Neural cell (in vitro differentiated cells): ENCODE measurements around the gene TMEM106B. TPM values are rescaled to one million over a fixed set of nuclear protein-coding genes. Genes with fewer than 3 reads are reported as not detected.
"Not testable (repeated sequence)": the region's sequence is repeated elsewhere in the genome, so short reads cannot be mapped to it uniquely, and the experiment has no call there.

ENCODE experiments used
- H2AFZ ChIP-seq: fragments of 200-600, 300-800 bp; sonication (generic), shearing (Covaris generic); 2 replicates; pipeline ENCODE4 v1.6.0; 2014; ENCODE audit warnings: low read depth, mild to moderate bottlenecking, antibody characterized with exemption, low read length, moderate library complexity
- H3F3A ChIP-seq: fragments of 200-600 bp; shearing (Covaris generic); 2 replicates; pipeline ENCODE4 v1.6.1; 2016; ENCODE audit warnings: mild to moderate bottlenecking, moderate library complexity, mixed read lengths, antibody characterized with exemption, low read length; ENCODE audit not compliant: insufficient read depth, poor library complexity, severe bottlenecking
- H3K27ac ChIP-seq: fragments of 200-600, 300-800 bp; sonication (generic), shearing (Covaris generic); 2 replicates; pipeline ENCODE4 v1.5.1; 2014; ENCODE audit warnings: mild to moderate bottlenecking, low read length, moderate library complexity
- H3K27me3 ChIP-seq: fragments of 300-800, 200-600 bp; sonication (generic), shearing (Covaris generic); 2 replicates; pipeline ENCODE4 v1.6.0; 2014; ENCODE audit warnings: mild to moderate bottlenecking, low read depth, low read length, moderate library complexity; ENCODE audit not compliant: insufficient read depth
- H3K36me3 ChIP-seq: fragments of 300-800, 200-600 bp; sonication (generic), shearing (Covaris generic); 2 replicates; pipeline ENCODE4 v1.5.1; 2014; ENCODE audit warnings: mild to moderate bottlenecking, antibody characterized with exemption, low read length, moderate library complexity; ENCODE audit not compliant: insufficient read depth
- H3K4me2 ChIP-seq: fragments of 300-800, 200-600 bp; sonication (generic), shearing (Covaris generic); 2 replicates; pipeline ENCODE4 v1.6.0; 2014; ENCODE audit warnings: mild to moderate bottlenecking, low read length
- H3K4me3 ChIP-seq: fragments of 300-800, 200-600 bp; sonication (generic), shearing (Covaris generic); 2 replicates; pipeline ENCODE4 v1.5.1; 2014; ENCODE audit warnings: mild to moderate bottlenecking, low read length, moderate library complexity
- H3K79me2 ChIP-seq: fragments of 200-600 bp; shearing (Covaris generic); replicated peaks from 2 replicates; pipeline ENCODE4 v1.6.0; 2014; ENCODE audit warnings: mild to moderate bottlenecking, low read length, moderate library complexity; ENCODE audit not compliant: insufficient read depth
- H3K9ac ChIP-seq: fragments of 300-800, 200-600 bp; sonication (generic), shearing (Covaris generic); 2 replicates; pipeline ENCODE4 v1.6.1; 2016; ENCODE audit warnings: mild to moderate bottlenecking, low read length, mixed read lengths
- H3K9me2 ChIP-seq: fragments of 200-600 bp; shearing (Covaris generic); 2 replicates; pipeline ENCODE4 v1.6.1; 2016; ENCODE audit warnings: mild to moderate bottlenecking, low read length, mixed read lengths; ENCODE audit not compliant: insufficient read depth
- H3K9me3 ChIP-seq: fragments of 200-600, 300-800 bp; sonication (generic), shearing (Covaris generic); 2 replicates; pipeline ENCODE4 v1.6.1; 2016; ENCODE audit warnings: mild to moderate bottlenecking, mixed run types, low read length, moderate library complexity, mixed read lengths
- H4K20me1 ChIP-seq: fragments of 200-600 bp; shearing (Covaris generic); 2 replicates; pipeline ENCODE4 v1.6.1; 2016; ENCODE audit warnings: mild to moderate bottlenecking, mixed run types; ENCODE audit not compliant: insufficient read depth
- EP300 ChIP-seq: fragments of 450-650 bp; conservative IDR thresholded peaks from 2 replicates; pipeline ENCODE4 v1.6.1; 2014; ENCODE audit warnings: antibody characterized with exemption, mild to moderate bottlenecking, moderate library complexity; ENCODE audit not compliant: poor library complexity, severe bottlenecking
- EZH2 ChIP-seq: fragments of 200-600, 300-800 bp; shearing (Covaris generic), sonication (generic); IDR thresholded peaks from 2 replicates; pipeline ENCODE4 v1.6.1; 2014; ENCODE audit warnings: antibody characterized with exemption, low read length, borderline replicate concordance, mild to moderate bottlenecking; ENCODE audit not compliant: insufficient read depth, poor library complexity, severe bottlenecking
- MXI1 ChIP-seq: fragments of 450-650 bp; conservative IDR thresholded peaks from 2 replicates; pipeline ENCODE4 v1.6.1; 2014; ENCODE audit warnings: antibody characterized with exemption, mild to moderate bottlenecking; ENCODE audit not compliant: poor library complexity, severe bottlenecking
- POLR2AphosphoS5 ChIP-seq: IDR thresholded peaks from 2 replicates; pipeline ENCODE4 v1.6.1; 2012
- RAD21 ChIP-seq: fragments of 450-650 bp; conservative IDR thresholded peaks from 2 replicates; pipeline ENCODE4 v1.6.1; 2014; ENCODE audit warnings: antibody characterized with exemption, mild to moderate bottlenecking, moderate library complexity
- SMC3 ChIP-seq: fragments of 450-650 bp; conservative IDR thresholded peaks from 2 replicates; pipeline ENCODE4 v1.6.1; 2014; ENCODE audit warnings: antibody characterized with exemption, mild to moderate bottlenecking, moderate library complexity; ENCODE audit not compliant: poor library complexity
- TAF1 ChIP-seq: IDR thresholded peaks from 2 replicates; pipeline ENCODE4 v1.6.1; 2012; ENCODE audit warnings: low read depth
- polyA plus RNA-seq: library from polyadenylated mRNA; depleted of rRNA; stranded (reverse); fragments of >200 nt; gene quantifications from 2 replicates; pipeline ENCODE4 v1.2.3, GENCODE V29; 2014
- TF ChIP-seq, protein P1 (sequence below): IDR thresholded peaks from 2 replicates; pipeline ENCODE4 v1.6.1; 2012; ENCODE audit warnings: borderline replicate concordance
- TF ChIP-seq, protein P2 (sequence below): fragments of 450-650 bp; IDR thresholded peaks from 2 replicates; pipeline ENCODE4 v1.5.1; 2014; ENCODE audit warnings: antibody characterized with exemption, mild to moderate bottlenecking, moderate library complexity; ENCODE audit not compliant: poor library complexity, severe bottlenecking

Gene TMEM106B
- polyA plus RNA-seq, 1 donor from 2014 or later: 61.4 TPM

DNA sequence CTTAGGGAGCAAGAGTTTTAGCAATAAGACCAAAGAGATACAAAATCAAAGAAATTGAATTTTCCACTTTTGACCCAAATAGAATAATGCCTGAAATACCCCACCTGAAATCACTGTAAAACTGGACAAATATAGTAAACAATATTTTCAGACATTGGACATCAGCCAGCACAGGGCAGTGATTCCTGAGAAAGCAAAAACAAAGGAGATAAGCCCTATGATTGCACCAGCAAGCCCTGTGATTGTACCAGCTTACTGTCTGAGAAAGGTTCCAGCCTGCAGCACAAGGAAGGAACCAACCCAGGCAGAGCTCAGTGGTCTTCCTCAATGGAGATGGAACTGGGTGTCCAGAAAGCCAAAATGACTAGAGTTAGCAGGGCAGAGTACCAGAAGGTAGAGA is 10.3 kb downstream of the TMEM106B start:
- H3K27ac ChIP-seq: no peak overlapping the region
- no peak for TF ChIP-seq MXI1
- no peak for TF ChIP-seq EP300
- no peak for TF ChIP-seq SMC3
- TF ChIP-seq POLR2AphosphoS5: no peak
- no peak for TF ChIP-seq RAD21
- TF ChIP-seq, protein P1, sequence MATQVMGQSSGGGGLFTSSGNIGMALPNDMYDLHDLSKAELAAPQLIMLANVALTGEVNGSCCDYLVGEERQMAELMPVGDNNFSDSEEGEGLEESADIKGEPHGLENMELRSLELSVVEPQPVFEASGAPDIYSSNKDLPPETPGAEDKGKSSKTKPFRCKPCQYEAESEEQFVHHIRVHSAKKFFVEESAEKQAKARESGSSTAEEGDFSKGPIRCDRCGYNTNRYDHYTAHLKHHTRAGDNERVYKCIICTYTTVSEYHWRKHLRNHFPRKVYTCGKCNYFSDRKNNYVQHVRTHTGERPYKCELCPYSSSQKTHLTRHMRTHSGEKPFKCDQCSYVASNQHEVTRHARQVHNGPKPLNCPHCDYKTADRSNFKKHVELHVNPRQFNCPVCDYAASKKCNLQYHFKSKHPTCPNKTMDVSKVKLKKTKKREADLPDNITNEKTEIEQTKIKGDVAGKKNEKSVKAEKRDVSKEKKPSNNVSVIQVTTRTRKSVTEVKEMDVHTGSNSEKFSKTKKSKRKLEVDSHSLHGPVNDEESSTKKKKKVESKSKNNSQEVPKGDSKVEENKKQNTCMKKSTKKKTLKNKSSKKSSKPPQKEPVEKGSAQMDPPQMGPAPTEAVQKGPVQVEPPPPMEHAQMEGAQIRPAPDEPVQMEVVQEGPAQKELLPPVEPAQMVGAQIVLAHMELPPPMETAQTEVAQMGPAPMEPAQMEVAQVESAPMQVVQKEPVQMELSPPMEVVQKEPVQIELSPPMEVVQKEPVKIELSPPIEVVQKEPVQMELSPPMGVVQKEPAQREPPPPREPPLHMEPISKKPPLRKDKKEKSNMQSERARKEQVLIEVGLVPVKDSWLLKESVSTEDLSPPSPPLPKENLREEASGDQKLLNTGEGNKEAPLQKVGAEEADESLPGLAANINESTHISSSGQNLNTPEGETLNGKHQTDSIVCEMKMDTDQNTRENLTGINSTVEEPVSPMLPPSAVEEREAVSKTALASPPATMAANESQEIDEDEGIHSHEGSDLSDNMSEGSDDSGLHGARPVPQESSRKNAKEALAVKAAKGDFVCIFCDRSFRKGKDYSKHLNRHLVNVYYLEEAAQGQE: no peak
- no peak for TF ChIP-seq TAF1

DNA sequence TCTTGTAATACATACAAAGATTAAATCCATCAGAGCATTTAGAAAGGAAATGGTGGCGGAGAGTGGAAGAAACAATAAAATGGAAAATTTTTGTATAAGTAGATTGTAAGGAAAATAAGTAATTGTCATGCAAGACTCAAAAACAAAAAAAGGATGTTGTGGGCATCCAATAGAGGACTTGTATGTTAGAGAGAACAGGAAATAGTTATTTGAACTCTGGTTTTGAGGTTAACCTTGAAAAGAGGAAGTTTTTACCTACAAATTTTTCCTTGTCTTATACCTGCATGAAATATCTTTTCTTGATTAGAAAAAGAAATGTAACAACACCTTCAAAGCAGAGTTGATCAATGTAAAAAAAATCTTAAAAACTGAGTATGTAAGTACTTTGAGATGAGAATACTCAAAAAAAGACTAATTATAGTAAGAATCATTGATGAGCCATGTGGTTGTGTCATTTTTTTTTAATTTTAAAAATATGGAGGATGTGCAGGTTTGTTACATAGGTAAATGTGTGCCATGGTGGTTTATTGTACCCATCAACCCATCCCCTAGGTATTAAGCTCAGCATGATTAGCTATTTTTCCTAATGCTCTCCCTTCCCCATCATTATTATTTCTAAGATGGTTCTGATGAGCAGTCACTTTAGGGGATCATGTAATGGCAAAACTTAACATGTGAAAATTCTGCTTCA is 11.9 kb downstream of the TMEM106B start:
- TF ChIP-seq RAD21 (no peak), MXI1 (no peak), EP300 (no peak), EZH2 (no peak), TAF1 (no peak), POLR2AphosphoS5 (no peak), SMC3 (no peak)
- TF ChIP-seq, protein P2, sequence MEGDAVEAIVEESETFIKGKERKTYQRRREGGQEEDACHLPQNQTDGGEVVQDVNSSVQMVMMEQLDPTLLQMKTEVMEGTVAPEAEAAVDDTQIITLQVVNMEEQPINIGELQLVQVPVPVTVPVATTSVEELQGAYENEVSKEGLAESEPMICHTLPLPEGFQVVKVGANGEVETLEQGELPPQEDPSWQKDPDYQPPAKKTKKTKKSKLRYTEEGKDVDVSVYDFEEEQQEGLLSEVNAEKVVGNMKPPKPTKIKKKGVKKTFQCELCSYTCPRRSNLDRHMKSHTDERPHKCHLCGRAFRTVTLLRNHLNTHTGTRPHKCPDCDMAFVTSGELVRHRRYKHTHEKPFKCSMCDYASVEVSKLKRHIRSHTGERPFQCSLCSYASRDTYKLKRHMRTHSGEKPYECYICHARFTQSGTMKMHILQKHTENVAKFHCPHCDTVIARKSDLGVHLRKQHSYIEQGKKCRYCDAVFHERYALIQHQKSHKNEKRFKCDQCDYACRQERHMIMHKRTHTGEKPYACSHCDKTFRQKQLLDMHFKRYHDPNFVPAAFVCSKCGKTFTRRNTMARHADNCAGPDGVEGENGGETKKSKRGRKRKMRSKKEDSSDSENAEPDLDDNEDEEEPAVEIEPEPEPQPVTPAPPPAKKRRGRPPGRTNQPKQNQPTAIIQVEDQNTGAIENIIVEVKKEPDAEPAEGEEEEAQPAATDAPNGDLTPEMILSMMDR: no peak
- TF ChIP-seq, protein P1: no peak
- Histone ChIP-seq H3F3A (no peaks in the 10 kb centered on the region), H3K4me3 (no peak overlapping the region), H2AFZ (no peak overlapping the region), H3K27me3 (no peaks in the 10 kb centered on the region), H3K36me3 (peaks cover 24% of the 10 kb centered on the region), H3K79me2 (no peaks in the 10 kb centered on the region), H3K9me3 (no peaks in the 10 kb centered on the region), H3K4me2 (no peak overlapping the region), H3K27ac (no peak overlapping the region), H4K20me1 (no peaks in the 10 kb centered on the region), H3K9me2 (no peaks in the 10 kb centered on the region), H3K9ac (no peak overlapping the region)

More for the DNA sequence above, 10.3 kb downstream of the TMEM106B start:
- H3K4me2 ChIP-seq: no peak overlapping the region
- no peaks in the 10 kb centered on the region for H3K79me2 ChIP-seq
- peaks cover 20% of the 10 kb centered on the region for H3K36me3 ChIP-seq
- H2AFZ ChIP-seq: no peak overlapping the region
- H3F3A ChIP-seq: no peaks in the 10 kb centered on the region
- no peak overlapping the region for H3K4me3 ChIP-seq
- no peak overlapping the region for H3K9ac ChIP-seq
- H3K9me3 ChIP-seq: no peaks in the 10 kb centered on the region
- H4K20me1 ChIP-seq: no peaks in the 10 kb centered on the region
- H3K27me3 ChIP-seq: no peaks in the 10 kb centered on the region
- no peaks in the 10 kb centered on the region for H3K9me2 ChIP-seq

DNA sequence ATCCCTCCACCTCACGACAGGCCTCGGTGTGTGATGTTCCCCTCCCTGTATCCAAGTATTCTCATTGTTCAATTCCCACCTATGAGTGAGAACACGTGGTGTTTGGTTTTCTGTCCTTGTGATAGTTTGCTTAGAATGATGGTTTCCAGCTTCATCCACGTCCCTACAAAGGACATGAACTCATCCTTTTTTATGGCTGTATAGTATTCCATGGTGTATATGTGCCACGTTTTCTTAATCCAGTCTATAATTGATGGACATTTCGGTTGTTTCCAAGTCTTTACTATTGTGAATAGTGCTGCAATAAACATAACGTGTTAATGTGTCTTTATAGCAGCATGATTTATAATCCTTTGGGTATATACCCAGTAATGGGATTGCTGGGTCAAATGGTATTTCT is 13.9 kb downstream of the TMEM106B start:
- H4K20me1 ChIP-seq, H3K9me3 ChIP-seq, H3K79me2 ChIP-seq, H3K4me2 ChIP-seq, H3K27me3 ChIP-seq, H2AFZ ChIP-seq, H3K4me3 ChIP-seq, H3K27ac ChIP-seq, H3K9me2 ChIP-seq, H3F3A ChIP-seq, H3K9ac ChIP-seq: not testable (repeated sequence)
- H3K36me3 ChIP-seq: peaks cover 14% of the 10 kb centered on the region
